NCI-H128 (cell line): ENCODE measurements around the gene PNMA6F.
"Not testable (repeated sequence)": the region's sequence is repeated elsewhere in the genome, so short reads cannot be mapped to it uniquely, and the experiment has no call there.

Source experiments
- DNase-seq: peaks from one replicate; lab custom pipeline; 2025; ENCODE audit not compliant: unreplicated experiment; lab: John Stamatoyannopoulos, UW

Gene PNMA6F

DNA sequence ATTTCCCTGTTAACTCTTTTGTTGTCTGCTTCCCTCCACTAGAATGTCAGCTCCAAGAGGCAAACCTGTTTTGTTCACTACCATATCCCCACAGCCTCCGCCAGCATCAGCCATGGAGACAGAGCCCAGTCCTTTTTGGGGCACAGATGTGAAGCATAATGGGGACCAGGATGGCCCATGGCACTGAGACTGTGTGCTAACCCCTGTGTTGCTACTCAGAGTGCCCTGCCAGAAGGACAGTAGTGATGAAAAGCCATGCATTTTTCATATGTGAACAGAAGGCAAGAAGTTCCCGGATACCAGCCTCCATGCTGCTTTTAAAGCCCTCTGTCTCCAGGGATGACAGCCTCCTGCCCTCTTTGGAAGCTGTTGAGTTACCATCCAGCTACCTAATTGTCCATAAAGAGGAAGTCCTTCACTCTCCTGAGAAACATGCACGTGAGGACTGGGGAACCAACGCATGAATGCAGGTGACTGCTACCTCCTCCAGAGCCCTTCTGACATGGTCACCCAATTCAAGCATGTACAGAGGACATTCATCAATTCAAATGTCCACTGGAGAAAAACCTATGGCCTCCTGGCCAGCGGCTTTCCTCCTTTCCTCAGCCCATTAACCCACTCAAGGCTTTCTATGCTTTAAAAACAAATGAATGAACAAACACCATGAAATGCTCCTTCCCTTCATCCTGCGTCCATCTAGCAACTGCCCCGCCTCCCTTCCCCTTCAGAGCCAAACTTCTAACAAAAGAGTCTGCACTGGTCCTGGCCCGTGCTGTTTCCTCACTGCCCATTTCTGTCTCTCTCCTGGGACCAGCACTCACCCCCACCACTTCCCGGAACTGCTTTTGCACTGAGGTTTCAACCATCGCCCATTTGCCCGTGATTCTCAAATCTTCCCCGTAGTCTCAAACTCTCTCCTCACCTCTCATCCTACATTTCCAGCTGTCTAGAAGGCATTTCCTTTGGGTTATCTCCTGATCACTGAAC is 18.0 kb downstream of the PNMA6F start:
- no peak for DNase-seq

DNA sequence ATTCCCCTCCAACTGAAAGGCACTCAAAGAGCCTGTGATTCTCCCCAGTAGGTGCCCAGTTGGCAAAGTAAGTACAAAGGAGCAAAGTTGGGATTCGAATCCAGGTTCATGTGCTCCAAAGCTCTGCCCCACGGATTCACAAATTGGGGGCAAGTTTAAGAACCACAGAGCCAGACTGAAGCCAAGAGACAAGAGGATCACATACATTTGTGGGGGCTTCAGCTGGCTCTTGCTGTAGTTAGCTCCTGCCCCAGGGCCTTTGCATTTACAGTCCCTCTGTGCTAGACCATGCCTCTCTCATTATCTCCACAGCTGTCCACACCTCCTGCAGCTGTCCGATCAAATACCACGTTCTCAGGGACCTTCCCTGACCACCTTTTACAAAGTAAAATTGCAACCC is 18.8 kb downstream of the PNMA6F start:
- DNase-seq: no peak

DNA sequence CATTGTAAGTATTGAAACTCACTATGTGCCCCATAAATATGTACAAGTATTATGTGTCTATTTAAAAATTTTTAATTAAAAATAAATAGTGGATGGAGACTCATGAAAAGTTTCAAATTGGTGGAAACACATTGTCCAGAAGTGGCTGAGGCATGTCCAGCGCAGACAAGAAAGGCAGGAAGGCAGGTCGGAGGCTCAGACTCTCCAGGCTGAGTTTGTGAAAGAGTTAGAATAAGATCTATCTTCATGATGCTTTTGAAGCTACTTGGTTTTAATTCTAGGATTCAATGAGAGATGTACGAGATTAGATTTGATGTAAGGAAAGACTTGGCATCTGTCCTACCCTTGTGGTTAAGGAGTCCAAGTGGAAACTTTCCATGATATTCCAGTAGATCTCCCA is 19.8 kb downstream of the PNMA6F start:
- DNase-seq: no peak

DNA sequence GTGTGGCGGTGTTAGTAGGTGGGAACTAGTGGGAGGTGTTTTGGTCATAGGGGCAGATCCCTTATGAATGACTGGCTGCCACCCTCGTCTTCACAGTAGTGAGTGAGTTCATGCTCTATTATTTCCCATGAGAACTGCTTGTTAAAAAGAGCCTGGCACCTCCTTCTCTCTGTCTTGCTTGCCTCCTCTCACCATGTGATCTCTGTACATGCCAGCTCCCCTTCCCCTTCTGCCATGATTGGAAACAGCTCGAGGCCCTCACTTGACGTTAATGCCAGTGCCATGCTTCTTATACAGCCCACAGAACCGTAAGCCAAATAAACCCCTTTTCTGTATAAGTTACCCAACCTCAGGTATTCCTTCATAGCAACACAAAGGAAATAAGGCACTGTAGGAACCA is 21.7 kb downstream of the PNMA6F start:
- no peak for DNase-seq

DNA sequence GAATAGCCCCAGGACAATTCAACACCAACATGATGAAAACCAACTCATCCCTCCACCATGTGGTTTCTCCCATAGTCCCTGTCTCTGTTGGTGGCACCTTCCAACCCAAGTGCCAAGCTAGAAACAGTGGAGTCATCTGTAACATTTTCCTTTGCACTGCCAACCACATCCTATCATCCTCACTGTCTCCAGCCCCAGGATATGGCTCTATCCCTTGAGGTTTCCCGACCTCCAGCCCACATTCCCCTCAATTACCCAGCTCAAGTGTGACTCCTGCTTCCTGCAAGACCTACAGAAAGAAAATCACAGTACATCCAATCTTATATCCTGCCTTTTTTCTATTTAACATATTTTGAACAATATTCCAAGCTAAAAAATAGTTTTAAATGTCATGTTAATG is 24.2 kb downstream of the PNMA6F start:
- DNase-seq: no peak

DNA sequence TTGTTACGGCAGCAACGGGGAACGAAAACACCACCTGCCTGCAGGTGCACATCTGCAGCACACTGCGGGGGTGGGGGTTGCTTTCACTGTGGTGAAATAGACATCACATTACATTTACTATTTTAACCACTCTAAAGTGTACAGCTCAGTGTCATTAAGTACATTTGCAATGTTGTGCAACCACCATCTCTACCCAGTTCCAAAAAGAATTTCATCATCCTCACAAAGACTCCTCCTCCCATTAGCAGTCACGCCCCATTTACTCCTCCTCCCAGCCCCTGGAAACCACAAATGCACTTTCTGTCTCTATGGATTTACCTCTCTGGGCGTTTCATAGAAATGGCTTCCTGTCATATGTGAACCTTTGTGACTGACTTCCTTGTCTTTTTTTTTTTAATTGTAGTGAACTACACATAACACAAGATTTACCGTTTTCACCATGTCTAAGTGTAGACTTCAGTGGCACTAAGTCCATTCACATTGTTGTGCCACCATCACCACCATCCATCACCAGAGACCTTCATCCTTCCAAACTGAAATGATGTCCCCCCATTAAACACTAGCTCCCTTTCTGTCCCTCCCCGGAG is 28.0 kb downstream of the PNMA6F start:
- not testable (repeated sequence) for DNase-seq

DNA sequence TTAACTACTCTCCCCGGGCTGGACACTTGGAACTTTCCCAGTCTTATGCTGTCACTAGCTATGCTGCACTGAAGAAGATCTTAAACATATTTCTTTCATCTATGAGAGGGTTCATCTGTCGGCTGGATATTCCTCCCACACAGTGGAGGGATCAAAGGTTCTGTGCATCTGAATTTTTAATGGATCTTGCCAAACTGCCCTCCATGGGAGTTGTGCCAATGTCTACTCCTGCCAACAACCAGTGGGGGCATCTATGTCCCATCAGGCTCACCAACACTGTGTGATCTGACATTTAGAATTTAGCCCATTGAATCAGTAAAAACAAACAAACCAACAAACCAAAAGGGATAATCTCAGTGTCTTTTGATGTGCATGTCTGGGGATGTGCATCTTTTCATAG is 32.8 kb downstream of the PNMA6F start:
- DNase-seq: not testable (repeated sequence)

DNA sequence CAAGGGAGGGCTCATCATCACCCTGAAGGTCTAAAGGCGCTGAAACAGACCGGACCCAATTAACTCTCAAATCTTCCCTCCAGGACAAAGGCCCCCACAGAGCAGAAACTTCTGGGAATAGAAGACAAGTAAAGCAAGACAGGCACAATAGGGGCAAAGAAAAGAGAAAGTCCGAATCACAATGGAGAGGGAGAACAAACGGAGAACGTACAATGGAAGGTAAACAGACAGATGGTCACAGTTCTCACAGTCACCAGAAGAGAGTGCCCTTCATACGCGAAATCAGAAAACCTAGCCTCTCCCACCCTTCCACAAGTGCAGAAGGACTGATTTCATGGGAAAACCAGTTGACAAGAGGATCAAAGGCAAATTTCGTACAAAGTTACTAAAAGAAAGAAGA is 35.9 kb downstream of the PNMA6F start:
- not testable (repeated sequence) for DNase-seq

DNA sequence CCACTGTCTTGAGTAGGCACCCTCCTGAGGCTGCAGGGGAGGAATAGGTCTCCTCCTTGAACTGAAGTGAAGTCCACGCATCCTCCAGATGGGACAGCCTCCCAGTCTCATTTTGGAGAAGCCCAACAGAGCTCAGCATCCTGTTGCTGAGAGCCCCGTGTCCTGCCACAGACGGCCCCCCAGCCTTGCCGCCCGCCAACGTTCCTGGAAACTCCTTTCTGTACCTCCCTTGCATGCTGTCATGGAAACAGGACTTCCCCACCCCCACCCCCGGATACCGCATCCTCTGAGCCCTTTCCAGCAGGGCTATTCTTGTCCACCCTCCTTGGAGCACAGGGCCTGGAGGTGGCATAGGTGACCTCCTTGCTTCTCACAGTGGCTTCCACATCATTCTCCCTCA is 37.6 kb downstream of the PNMA6F start:
- not testable (repeated sequence) for DNase-seq

DNA sequence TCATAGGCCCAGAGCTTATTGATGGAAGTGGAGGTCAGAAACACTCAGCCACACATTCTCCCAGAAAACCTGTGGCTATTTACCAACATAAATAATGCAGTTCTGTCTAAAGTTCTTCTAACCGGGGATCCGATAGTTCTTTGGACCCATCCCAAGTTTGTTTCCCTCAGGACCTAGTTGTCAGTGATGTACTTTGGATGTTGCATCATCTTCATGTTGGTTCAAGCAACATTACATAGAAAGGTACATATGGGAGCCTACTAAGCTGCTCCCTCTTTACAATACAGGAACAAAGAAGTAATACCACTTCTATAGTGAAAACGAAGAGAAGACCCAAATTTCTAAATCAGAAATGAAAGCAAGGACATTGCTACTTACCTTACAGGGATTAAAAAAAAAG is 39.8 kb downstream of the PNMA6F start:
- not testable (repeated sequence) for DNase-seq

DNA sequence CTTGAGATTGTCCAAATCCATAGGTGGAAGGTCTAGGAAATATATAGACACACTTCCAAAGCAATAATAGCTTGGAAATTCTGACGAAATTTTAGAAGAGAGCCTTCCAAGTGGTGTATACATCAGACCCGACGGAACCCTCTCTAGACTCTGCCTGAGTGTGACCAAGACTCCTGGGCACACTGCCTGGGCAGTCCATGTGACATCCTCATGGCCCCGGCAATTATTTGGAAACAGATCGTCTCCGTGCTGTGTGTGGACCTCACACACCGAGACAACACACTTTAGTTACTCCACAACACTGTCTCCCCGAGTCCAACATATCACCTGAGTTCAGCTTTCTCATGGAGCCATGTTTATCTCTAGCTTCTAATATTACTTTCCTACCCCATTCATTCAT is 42.3 kb downstream of the PNMA6F start:
- not testable (repeated sequence) for DNase-seq

DNA sequence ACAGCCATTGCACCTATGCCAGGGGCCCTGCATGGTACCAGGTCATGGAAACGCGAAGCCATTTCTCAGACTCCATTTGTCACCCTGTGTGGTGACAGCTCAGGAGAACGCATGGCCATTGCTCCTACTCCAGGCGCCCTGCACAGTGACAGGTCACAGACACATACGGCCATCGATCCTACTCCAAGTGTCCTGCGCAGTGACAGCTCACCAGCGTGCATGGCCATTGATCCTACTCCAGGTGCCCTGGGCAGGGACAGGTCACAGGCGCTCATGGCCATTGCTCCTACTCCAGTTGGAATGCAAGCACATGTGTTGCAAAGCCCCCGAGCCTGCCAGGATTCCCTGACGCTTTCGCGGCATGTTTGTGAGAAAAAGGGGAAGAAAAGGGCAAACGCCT is 45.5 kb downstream of the PNMA6F start:
- not testable (repeated sequence) for DNase-seq

DNA sequence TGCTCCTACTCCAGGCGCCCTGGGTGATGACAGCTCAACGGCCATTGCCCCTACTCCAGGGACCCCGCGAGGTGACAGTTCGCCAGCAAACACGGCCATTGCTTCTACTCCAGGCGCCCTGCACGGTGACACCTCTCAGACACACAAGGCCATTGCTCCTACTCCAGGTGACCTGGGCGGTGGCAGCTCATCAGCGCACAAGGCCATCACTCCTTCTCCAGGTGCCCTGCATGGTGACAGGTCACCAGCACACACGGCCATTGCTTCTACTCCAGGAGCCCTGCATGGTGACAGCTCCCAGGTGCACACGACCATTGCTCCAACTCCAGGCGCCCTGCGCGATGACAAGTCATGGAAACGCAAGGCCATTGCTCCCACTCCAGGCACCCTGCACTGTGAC is 46.1 kb downstream of the PNMA6F start:
- not testable (repeated sequence) for DNase-seq

DNA sequence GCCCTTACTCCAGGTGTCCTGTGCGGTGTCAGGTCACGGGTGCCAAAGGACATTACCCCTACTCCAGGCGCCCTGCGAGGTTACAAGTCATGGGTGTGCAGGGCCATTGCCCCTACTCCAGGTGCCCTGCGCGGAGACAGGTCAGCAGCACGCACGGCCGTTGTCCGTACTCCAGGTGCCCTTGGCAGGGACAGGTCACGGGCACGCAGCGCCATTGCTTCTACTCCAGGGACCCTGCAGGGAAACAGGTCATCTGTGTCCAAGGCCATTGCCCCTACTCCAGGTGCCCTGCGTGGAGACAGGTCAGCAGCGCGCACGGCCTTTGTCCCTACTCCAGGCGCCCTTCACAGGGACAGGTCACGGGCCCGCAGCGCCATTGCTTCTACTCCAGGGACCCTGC is 49.0 kb downstream of the PNMA6F start:
- not testable (repeated sequence) for DNase-seq

DNA sequence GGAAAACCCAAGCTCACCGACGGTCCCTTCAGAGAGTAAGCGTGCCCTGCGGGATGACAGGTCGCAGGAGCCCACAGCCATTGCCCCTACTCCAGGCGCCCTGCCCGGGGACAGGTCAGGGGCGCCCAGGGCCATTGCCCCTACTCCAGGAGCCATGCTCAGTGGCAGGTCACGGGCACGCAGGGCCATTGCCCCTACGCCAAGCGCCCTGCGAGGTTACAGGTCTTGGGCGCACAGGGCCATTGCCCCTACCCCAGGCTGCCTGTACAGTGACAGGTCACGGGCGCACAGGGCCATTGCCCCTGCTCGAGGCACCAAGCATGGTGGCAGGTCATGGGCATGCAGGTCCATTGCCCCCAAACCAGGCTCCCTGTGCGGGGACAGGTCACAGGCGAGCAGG is 49.5 kb downstream of the PNMA6F start:
- DNase-seq: not testable (repeated sequence)
